Smooth muscle cell (in vitro differentiated cells): ENCODE data around the gene C16orf90. TPM values are rescaled to one million over a fixed set of nuclear protein-coding genes. Genes with fewer than 3 reads are reported as not detected.

ENCODE experiments used
- DNase-seq: peaks from one replicate; lab custom pipeline; 2025; ENCODE audit not compliant: unreplicated experiment; lab: John Stamatoyannopoulos, UW
- H2AFZ ChIP-seq: fragments of 200-600 bp; sonication (generic); 2 replicates; pipeline ENCODE4 v1.6.0; 2016; ENCODE audit warnings: antibody characterized with exemption, low read depth, mild to moderate bottlenecking
- H3F3A ChIP-seq: fragments of 200-600 bp; sonication (generic); 2 replicates; pipeline ENCODE4 v1.6.0; 2017; ENCODE audit warnings: antibody characterized with exemption, low read depth
- H3K27ac ChIP-seq: fragments of 200-600 bp; sonication (generic); 2 replicates; pipeline ENCODE4 v1.5.1; 2016; ENCODE audit warnings: low read depth, mild to moderate bottlenecking
- H3K27me3 ChIP-seq: fragments of 200-600 bp; sonication (generic); 2 replicates; pipeline ENCODE4 v1.6.1; 2016; ENCODE audit warnings: low read depth, mild to moderate bottlenecking
- H3K36me3 ChIP-seq: fragments of 200-600 bp; sonication (generic); 2 replicates; pipeline ENCODE4 v1.5.1; 2016; ENCODE audit warnings: low read depth
- H3K4me1 ChIP-seq: fragments of 200-600 bp; sonication (generic); 2 replicates; pipeline ENCODE4 v1.5.1; 2016; ENCODE audit warnings: low read depth
- H3K4me2 ChIP-seq: fragments of 200-600 bp; sonication (generic); 2 replicates; pipeline ENCODE4 v1.6.0; 2016; ENCODE audit warnings: mild to moderate bottlenecking
- H3K4me3 ChIP-seq: fragments of 200-600 bp; sonication (generic); 2 replicates; pipeline ENCODE4 v1.5.1; 2016; ENCODE audit warnings: mild to moderate bottlenecking
- H3K79me2 ChIP-seq: fragments of 200-600 bp; sonication (generic); 2 replicates; pipeline ENCODE4 v1.6.0; 2016; ENCODE audit warnings: low read depth, mild to moderate bottlenecking
- H3K9ac ChIP-seq: fragments of 200-600 bp; sonication (generic); 2 replicates; pipeline ENCODE4 v1.6.0; 2016; ENCODE audit warnings: low read depth
- H3K9me3 ChIP-seq: fragments of 200-600 bp; sonication (generic); replicated peaks from 2 replicates; pipeline ENCODE4 v1.5.1; 2016; ENCODE audit warnings: low read depth
- H4K20me1 ChIP-seq: fragments of 200-600 bp; sonication (generic); 2 replicates; pipeline ENCODE4 v1.6.0; 2016; ENCODE audit warnings: low read depth
- CTCF ChIP-seq: fragments of 200-600 bp; sonication (generic); IDR thresholded peaks from 2 replicates; pipeline ENCODE4 v1.5.1; 2017; ENCODE audit warnings: borderline replicate concordance, mild to moderate bottlenecking, antibody characterized with exemption; ENCODE audit not compliant: insufficient read depth, poor library complexity, severe bottlenecking
- WGBS: methylation state at CpG from one replicate; pipeline ENCODE4 v1.1.7; 2016; ENCODE audit warnings: low lambda C conversion rate; 5-methylcytosine and 5-hydroxymethylcytosine counted together
- polyA plus RNA-seq: library from polyadenylated mRNA; unstranded; fragments of >200 nt; fragmentation: Nextera tagmentation; extraction: Ambion mirVana; gene quantifications from 2 replicates; pipeline ENCODE4 v1.2.1, GENCODE V29; 2016
- total RNA-seq: library from RNA; depleted of rRNA; stranded (reverse); fragments of >200 nt; gene quantifications from 2 replicates; pipeline ENCODE4 v1.2.3, GENCODE V29; 2014

The C16orf90 gene
- total and polyA plus RNA-seq, 2 experiments from 2014 or later = not detected

- H3K9ac ChIP-seq = no peak overlapping the region
- H3K4me2 ChIP-seq = no peak overlapping the region
- H3K36me3 ChIP-seq = no peaks in the 10 kb centered on the region
- no peak for TF ChIP-seq CTCF
- H3K27ac ChIP-seq = no peak overlapping the region
- no peak overlapping the region for H2AFZ ChIP-seq
- no peaks in the 10 kb centered on the region for H3K9me3 ChIP-seq
- H3K27me3 ChIP-seq = no peaks in the 10 kb centered on the region
- H3K4me3 ChIP-seq = no peak overlapping the region
- H3K4me1 ChIP-seq = no peaks in the 10 kb centered on the region
- H3K79me2 ChIP-seq = peaks cover 47% of the 10 kb centered on the region
- peaks cover 74% of the 10 kb centered on the region for H4K20me1 ChIP-seq
- DNase-seq = no peak
- no peaks in the 10 kb centered on the region for H3F3A ChIP-seq
- 97% methylated on average over 12 of the region's 12 CpGs for WGBS
Measured at GRCh38 chr16:3479654-3480216, 15.6 kb downstream of the C16orf90 start.

GRCh38 chr16:3478242-3478925, 16.9 kb downstream of the C16orf90 start:
- Histone ChIP-seq H3K9ac (no peak overlapping the region), H3K4me3 (no peak overlapping the region), H3K4me2 (no peak overlapping the region), H3K27ac (no peak overlapping the region), H3K36me3 (no peaks in the 10 kb centered on the region), H2AFZ (no peak overlapping the region), H3K79me2 (peaks cover 60% of the 10 kb centered on the region), H4K20me1 (peaks cover 88% of the 10 kb centered on the region), H3K9me3 (no peaks in the 10 kb centered on the region), H3K27me3 (no peaks in the 10 kb centered on the region), H3F3A (no peaks in the 10 kb centered on the region), H3K4me1 (no peaks in the 10 kb centered on the region)
- no peak for TF ChIP-seq CTCF
- DNase-seq = no peak
- WGBS = 84% methylated on average over 11 of the region's 11 CpGs

GRCh38 chr16:3476409-3476808, 18.9 kb downstream of the C16orf90 start:
- no peaks in the 10 kb centered on the region for H3K4me1 ChIP-seq
- H3K4me3 ChIP-seq = no peak overlapping the region
- no peak overlapping the region for H3K9ac ChIP-seq
- no peak for TF ChIP-seq CTCF
- H3F3A ChIP-seq = no peaks in the 10 kb centered on the region
- no peaks in the 10 kb centered on the region for H3K9me3 ChIP-seq
- DNase-seq = no peak
- H3K27ac ChIP-seq = no peak overlapping the region
- H3K36me3 ChIP-seq = no peaks in the 10 kb centered on the region
- no peaks in the 10 kb centered on the region for H3K27me3 ChIP-seq
- H3K4me2 ChIP-seq = no peak overlapping the region
- 96% methylated on average over 3 of the region's 3 CpGs for WGBS
- H3K79me2 ChIP-seq = peaks cover 80% of the 10 kb centered on the region
- H4K20me1 ChIP-seq = peaks cover 98% of the 10 kb centered on the region
- H2AFZ ChIP-seq = no peak overlapping the region
